Astrocyte (in vitro differentiated cells and primary cell): ENCODE results near the gene HMGA1. TPM values are rescaled to one million over a fixed set of nuclear protein-coding genes. Genes with fewer than 3 reads are reported as not detected.

Experiments used
- DNase-seq: peaks from one replicate; pipeline ENCODE4 v3.0.0-alpha.2; 2010; ENCODE audit warnings: low read depth
- FAIRE-seq: peaks from 2 replicates; lab custom pipeline; 2011; peaks lifted over from hg19 to GRCh38; lab: Jason Lieb, UNC
- H2AFZ ChIP-seq: 2 replicates; pipeline ENCODE4 v1.6.0; 2012; ENCODE audit warnings: low read depth, low read length, inconsistent platforms
- H3K27ac ChIP-seq: 2 replicates; pipeline ENCODE4 v1.5.1; 2011; ENCODE audit warnings: low read depth, low read length, inconsistent platforms
- H3K27me3 ChIP-seq: 2 replicates; pipeline ENCODE4 v1.6.0; 2011; ENCODE audit warnings: low read length, inconsistent platforms; ENCODE audit not compliant: insufficient read depth
- H3K36me3 ChIP-seq: 2 replicates; pipeline ENCODE4 v1.5.1; 2011; ENCODE audit warnings: low read length, inconsistent platforms; ENCODE audit not compliant: insufficient read depth
- H3K4me1 ChIP-seq: 2 replicates; pipeline ENCODE4 v1.5.1; 2011; ENCODE audit warnings: low read length, inconsistent platforms; ENCODE audit not compliant: insufficient read depth
- H3K4me2 ChIP-seq: 2 replicates; pipeline ENCODE4 v1.6.0; 2012; ENCODE audit warnings: low read length, inconsistent platforms
- H3K4me3 ChIP-seq: 2 replicates; pipeline ENCODE4 v1.5.1; 2011; ENCODE audit warnings: low read depth, mild to moderate bottlenecking, low read length, inconsistent platforms; ENCODE audit not compliant: insufficient read depth
- H3K79me2 ChIP-seq: 2 replicates; pipeline ENCODE4 v1.6.0; 2012; ENCODE audit warnings: mild to moderate bottlenecking, low read length, inconsistent platforms; ENCODE audit not compliant: insufficient read depth
- H3K9ac ChIP-seq: 2 replicates; pipeline ENCODE4 v1.6.0; 2012; ENCODE audit warnings: mild to moderate bottlenecking, low read length, inconsistent platforms
- H3K9me3 ChIP-seq: 2 replicates; pipeline ENCODE4 v1.5.1; 2012; ENCODE audit warnings: low read depth, mild to moderate bottlenecking, low read length, inconsistent platforms; ENCODE audit not compliant: insufficient read depth
- H4K20me1 ChIP-seq: 2 replicates; pipeline ENCODE4 v1.6.0; 2012; ENCODE audit warnings: low read length, inconsistent platforms; ENCODE audit not compliant: insufficient read depth
- H3K27ac Mint-ChIP-seq: one replicate; pipeline ENCODE4 v1.8.0; 2021; ENCODE audit warnings: mild to moderate bottlenecking, mixed read lengths; ENCODE audit not compliant: unreplicated experiment
- H3K27me3 Mint-ChIP-seq: one replicate; pipeline ENCODE4 v1.8.0; 2021; ENCODE audit warnings: low read depth, mixed read lengths; ENCODE audit not compliant: unreplicated experiment
- H3K36me3 Mint-ChIP-seq: one replicate; pipeline ENCODE4 v1.8.0; 2021; ENCODE audit warnings: low read depth, mixed read lengths; ENCODE audit not compliant: unreplicated experiment
- H3K4me1 Mint-ChIP-seq: one replicate; pipeline ENCODE4 v1.8.0; 2021; ENCODE audit warnings: low read depth, mixed read lengths; ENCODE audit not compliant: unreplicated experiment
- H3K4me3 Mint-ChIP-seq: one replicate; pipeline ENCODE4 v1.8.0; 2021; ENCODE audit warnings: mild to moderate bottlenecking, moderate library complexity, mixed read lengths; ENCODE audit not compliant: unreplicated experiment
- H3K9me3 Mint-ChIP-seq: one replicate; pipeline ENCODE4 v1.8.0; 2021; ENCODE audit warnings: mild to moderate bottlenecking, mixed read lengths; ENCODE audit not compliant: unreplicated experiment
- EZH2 ChIP-seq: IDR thresholded peaks from 2 replicates; pipeline ENCODE4 v1.6.1; 2012; ENCODE audit warnings: mild to moderate bottlenecking, low read length, inconsistent platforms; ENCODE audit not compliant: insufficient read depth
- total RNA-seq: library from RNA; stranded (reverse); gene quantifications from 2 replicates; pipeline ENCODE4 v1.2.1, GENCODE V29; 2021
- TF ChIP-seq, protein P1 (sequence below): IDR thresholded peaks from 2 replicates; pipeline ENCODE4 v1.5.1; 2011; ENCODE audit warnings: low read depth, mild to moderate bottlenecking, inconsistent platforms, low read length, moderate library complexity; ENCODE audit not compliant: insufficient read depth

The HMGA1 gene
- total RNA-seq, 1 donor from 2014 or later, result 199 TPM

DNA sequence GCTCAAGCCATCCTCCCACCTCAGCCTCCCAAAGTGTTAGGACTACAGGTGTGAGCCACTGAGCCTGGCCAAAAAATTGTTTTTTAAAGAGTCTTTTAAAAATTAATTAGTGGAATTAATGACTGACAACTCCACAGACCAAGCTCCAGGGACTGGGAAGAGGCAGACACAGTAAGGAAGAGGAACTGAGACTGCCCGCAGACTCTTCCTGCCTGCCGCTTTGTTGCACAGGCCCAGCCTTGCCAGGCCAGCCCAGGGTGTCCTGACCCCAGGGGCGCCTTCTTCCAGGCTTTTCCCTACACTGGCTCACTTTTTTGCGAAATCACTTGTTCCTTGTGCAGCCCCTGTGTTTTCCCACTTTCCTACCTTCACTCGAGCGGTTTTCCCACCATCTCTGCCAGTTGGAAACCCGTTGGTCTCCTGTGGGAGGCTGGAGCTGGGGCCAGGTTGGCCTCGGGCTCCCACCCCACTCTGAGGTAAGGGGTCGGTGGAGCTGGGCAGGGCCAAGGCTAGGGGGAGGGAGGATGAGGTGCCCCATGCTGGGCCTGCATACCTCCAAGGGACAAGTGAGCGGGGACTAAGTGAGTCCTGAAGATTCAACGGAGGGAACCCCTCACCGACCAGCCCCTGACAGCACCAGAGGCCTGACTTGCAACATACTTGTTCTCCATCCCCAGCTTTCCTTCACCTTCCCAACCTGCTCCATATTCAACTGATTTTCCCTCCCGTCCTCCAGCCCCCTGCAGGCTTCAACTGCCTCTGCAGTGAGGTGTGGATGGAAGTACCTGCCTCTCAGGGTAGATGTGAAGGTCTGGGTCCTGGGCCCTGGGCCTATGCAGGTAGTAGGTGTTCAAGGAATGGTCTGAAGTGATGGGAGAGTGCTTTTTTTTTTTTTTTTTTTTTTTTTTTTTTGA is 35.6 kb downstream of the HMGA1 start:
- no peak overlapping the region for H3K27ac Mint-ChIP-seq

DNA sequence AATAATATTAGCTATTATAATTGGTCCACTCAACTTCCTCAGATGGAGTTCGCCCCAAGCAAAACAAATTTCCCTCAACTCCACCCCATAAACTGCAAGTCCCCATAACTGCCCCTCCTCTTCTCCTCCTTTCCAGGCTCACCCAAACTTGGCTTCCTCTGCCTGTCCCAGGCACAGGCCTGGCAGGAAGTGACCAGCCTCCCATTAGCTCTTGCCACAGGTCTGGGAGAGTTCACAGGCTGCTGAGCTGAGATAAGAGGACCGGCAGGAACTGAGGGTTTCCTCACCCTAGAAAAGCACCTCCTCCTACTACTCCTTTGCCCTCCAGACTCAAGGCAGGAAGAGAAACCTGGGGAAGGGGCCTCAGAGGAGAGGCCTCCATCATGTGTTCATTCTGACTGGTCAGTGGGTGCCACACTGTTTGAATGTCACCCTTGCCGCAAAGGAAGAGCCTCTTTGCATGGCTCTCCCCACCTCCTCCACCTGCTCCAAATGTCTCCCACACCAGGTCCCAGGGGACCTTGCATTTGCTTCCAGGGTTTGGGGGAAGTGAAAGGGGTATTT is 36.7 kb downstream of the HMGA1 start:
- Histone ChIP-seq H3K36me3 (no peaks in the 10 kb centered on the region), H3K9ac (no peak overlapping the region), H2AFZ (no peak overlapping the region), H4K20me1 (no peaks in the 10 kb centered on the region), H3K79me2 (no peaks in the 10 kb centered on the region), H3K9me3 (no peaks in the 10 kb centered on the region), H3K27me3 (no peaks in the 10 kb centered on the region), H3K27ac (no peak overlapping the region), H3K4me2 (no peak overlapping the region), H3K4me1 (no peaks in the 10 kb centered on the region), H3K4me3 (no peak overlapping the region)
- DNase-seq (peak; percentile 6), FAIRE-seq (no peak)
- TF ChIP-seq EZH2, result no peak
- TF ChIP-seq, protein P1, sequence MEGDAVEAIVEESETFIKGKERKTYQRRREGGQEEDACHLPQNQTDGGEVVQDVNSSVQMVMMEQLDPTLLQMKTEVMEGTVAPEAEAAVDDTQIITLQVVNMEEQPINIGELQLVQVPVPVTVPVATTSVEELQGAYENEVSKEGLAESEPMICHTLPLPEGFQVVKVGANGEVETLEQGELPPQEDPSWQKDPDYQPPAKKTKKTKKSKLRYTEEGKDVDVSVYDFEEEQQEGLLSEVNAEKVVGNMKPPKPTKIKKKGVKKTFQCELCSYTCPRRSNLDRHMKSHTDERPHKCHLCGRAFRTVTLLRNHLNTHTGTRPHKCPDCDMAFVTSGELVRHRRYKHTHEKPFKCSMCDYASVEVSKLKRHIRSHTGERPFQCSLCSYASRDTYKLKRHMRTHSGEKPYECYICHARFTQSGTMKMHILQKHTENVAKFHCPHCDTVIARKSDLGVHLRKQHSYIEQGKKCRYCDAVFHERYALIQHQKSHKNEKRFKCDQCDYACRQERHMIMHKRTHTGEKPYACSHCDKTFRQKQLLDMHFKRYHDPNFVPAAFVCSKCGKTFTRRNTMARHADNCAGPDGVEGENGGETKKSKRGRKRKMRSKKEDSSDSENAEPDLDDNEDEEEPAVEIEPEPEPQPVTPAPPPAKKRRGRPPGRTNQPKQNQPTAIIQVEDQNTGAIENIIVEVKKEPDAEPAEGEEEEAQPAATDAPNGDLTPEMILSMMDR, result no peak
- Mint-ChIP-seq H3K27me3 (no peaks in the 10 kb centered on the region), H3K4me3 (no peak overlapping the region), H3K36me3 (peaks cover 14% of the 10 kb centered on the region), H3K4me1 (peaks cover 2% of the 10 kb centered on the region), H3K9me3 (no peaks in the 10 kb centered on the region), H3K27ac (no peak overlapping the region)

More for the DNA sequence above, 35.6 kb downstream of the HMGA1 start:
- FAIRE-seq, result no peak
- Histone ChIP-seq H3K4me2 (no peak overlapping the region), H3K36me3 (no peaks in the 10 kb centered on the region), H3K27me3 (no peaks in the 10 kb centered on the region), H3K4me3 (no peak overlapping the region), H3K4me1 (no peaks in the 10 kb centered on the region), H4K20me1 (no peaks in the 10 kb centered on the region), H2AFZ (no peak overlapping the region), H3K9me3 (no peaks in the 10 kb centered on the region), H3K79me2 (no peaks in the 10 kb centered on the region), H3K27ac (no peak overlapping the region), H3K9ac (no peak overlapping the region)
- no peak overlapping the region for H3K4me3 Mint-ChIP-seq
- no peaks in the 10 kb centered on the region for H3K9me3 Mint-ChIP-seq
- H3K4me1 Mint-ChIP-seq, result peaks cover 2% of the 10 kb centered on the region
- no peak for DNase-seq
- peaks cover 8% of the 10 kb centered on the region for H3K36me3 Mint-ChIP-seq
- TF ChIP-seq, protein P1, result no peak
- no peak for TF ChIP-seq EZH2
- no peaks in the 10 kb centered on the region for H3K27me3 Mint-ChIP-seq
